ELR (cell line): ENCODE results near the gene RNPEPL1.

ENCODE experiments used
- DNase-seq: peaks from one replicate; pipeline ENCODE4 v3.0.0-alpha.2; 2015; ENCODE audit warnings: low read depth

RNPEPL1 gene

GRCh38 chr2:240565333-240566202 is 2.7 kb upstream of the RNPEPL1 start:
- peak; percentile 85 for DNase-seq

DNA sequence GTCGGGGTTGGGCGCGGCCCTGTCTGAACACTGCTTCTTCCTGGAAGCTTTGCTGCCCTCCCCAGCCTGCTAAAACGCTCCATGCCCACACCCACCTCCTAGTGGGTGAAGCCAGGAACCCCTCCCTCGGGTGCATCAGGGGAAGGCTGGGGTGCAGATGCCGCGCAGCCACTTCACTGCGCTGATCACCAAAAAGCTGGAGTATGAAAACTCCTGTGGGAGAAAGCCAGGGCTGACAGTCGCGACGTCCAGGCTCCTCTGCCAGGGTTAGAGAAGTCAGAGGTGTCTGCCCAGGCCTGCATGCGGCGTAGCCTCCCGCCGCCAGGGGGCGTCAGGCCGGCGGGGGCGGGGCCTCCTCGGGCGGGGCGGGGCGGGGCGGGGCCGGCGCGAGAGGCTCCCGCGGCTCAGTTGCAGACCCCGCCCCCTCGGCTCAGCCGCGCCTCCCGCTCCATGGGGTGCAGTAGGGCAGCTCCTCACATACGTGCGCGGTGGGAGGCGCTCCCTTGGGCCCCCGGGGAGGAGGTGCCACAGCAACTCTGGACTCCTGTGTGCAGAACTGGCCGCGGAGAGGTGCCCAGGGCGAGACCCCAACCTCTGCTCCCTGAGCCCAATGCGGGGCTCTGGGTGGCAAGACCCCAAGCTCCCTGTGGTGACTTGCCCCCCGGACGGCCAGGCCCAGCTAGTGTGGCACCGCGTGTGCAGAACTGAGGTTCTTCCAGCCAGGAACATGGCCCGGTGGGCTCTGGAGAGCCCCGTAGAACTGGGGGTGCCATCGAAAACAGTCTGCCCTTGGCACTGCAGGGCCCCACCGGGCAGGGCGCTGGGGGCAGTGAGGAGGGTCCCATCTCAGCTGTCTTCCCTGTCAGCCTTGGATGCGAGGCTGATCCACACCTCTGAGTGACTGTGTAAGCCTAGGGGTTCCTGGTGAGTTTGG is 1.8 kb upstream of the RNPEPL1 start:
- peak; percentile 90 for DNase-seq

GRCh38 chr2:240567137-240567871 is 980 bp upstream of the RNPEPL1 start:
- peak; percentile 44 for DNase-seq

GRCh38 chr2:240568678-240569522 is 616 bp downstream of the RNPEPL1 start:
- peak; percentile 64 for DNase-seq

DNA sequence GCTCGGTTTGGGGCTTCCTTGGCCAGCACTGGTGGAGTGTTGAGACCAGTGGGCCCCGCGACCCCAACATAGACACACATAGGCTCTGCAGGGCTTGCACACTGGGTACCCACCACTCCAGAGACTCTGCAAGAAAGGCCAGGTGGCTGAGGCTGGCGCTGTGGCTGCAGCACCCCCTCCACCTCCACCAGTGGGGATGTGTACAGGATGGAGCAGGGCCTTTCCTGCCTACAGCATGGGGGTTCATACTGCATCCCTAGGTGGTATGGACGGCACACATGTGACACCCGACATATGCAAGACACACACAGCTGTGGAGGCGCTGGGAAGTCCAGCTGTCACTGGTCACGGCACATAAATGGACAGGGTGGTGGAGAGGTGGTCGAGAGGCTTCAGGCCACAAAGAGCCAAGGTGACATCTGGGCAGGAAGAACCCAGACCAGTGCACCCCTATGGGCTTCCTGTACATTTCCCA is 1.3 kb downstream of the RNPEPL1 start:
- DNase-seq = no peak

DNA sequence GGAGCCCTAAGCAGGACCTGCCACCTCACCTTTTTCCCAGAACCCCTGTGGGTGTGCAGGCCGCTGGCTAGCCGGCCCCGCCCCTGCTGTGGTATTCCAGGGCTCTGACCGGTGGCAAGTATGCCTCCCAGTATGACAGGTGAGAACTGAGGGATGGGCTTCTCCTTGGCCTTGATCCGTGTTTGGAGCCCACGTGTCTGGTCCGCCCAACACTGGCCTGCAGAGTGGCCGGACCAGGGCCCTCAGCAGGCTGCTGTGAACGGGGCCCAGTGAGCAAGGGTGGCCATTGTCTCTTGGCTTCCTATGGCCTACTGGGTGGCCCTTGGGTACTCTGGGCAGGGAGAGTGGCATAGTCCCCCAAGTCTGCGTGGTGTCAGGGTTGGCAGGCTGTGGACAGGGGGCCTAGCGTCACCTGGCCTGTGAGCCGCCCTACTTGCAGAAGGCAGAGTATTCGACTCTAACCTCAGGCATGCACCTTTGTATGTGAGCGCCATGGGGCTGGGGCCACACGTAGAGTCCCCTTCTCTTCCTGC is 1.8 kb downstream of the RNPEPL1 start:
- no peak for DNase-seq

GRCh38 chr2:240570531-240571313 is 2.4 kb downstream of the RNPEPL1 start:
- DNase-seq = no peak

DNA sequence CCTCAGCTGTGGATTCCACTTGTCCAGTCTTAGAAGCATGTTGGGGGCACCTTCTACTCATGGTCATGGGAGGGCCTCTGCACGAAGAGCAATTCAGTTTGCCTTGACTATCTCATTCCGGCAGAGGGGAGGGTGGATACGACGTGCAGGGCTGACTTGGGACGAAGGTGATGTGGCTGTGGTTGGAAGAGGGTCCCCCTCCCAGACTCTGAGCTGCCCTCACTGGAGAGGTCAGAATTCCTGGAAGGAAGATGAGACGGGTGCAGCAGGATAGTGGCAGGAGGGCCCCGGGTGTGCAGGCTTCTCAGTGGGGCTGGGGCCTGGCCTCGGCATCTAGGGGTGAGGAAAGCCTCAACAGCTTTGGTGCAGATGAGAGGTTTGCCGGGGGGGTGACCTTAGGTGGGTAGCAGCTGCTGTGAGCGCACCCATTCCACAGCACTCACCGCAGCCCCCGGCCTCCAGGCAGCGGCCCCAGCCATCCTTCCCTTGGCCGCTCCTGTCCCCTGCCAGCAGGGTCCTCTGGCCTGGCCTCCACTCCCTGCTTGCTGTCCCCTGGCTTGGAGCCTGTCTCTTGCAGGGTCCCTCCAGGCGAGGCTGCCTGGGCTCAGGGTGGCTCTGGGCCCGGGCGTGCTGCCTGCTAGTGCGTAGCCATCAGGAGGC is 3.2 kb downstream of the RNPEPL1 start:
- no peak for DNase-seq

GRCh38 chr2:240572141-240573031 is 4.1 kb downstream of the RNPEPL1 start:
- no peak for DNase-seq

DNA sequence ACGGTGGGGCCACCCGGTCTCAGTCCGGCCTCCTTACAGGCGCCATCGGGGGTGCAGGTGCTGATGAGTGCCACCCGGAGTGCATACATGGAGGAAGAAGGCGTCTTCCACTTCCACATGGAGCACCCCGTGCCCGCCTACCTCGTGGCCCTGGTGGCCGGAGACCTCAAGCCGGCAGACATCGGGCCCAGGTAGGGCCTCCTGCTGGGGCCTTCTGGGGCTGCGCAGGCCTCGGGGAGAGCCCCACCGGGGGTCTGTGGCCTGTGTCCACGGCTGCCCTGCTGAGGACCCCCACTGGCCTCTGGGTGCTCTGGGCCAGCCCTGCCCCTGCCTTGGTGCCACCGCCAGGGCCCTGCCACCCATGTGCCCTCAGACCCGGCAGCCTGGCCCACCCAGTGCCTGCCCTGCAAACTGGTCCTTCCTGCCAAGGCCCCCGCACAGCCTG is 4.8 kb downstream of the RNPEPL1 start:
- no peak for DNase-seq

GRCh38 chr2:240573516-240574385 is 5.5 kb downstream of the RNPEPL1 start:
- no peak for DNase-seq

DNA sequence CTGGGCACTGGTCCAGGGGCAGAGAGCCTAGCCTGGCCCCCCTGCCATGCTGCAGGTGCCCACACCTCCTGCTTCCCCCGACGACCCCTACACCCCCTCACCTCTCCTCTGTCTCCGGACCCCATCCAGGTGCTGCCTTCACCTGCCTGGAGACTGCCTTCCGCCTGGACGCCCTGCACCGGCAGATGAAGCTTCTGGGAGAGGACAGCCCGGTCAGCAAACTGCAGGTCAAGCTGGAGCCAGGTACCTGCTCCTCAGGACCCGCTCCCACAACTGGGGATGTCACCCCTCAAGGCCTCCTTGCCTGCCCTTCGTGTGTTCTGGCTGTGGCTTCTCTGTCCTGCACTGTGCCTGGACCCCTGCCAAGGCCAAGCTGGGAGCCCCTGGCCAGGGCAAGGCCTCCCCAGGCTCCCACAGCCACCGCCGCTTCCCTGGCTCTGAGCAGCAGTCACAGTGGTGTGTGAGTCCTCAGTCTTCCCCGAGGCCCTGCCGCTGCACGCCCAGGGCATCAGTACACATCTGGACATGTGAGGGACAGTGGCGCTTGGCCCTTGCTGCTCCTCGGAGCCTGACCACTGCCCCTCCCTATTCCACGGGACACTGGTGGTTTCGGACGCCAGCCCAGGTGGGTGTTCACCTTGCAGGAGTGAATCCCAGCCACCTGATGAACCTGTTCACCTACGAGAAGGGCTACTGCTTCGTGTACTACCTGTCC is 6.3 kb downstream of the RNPEPL1 start:
- no peak for DNase-seq

DNA sequence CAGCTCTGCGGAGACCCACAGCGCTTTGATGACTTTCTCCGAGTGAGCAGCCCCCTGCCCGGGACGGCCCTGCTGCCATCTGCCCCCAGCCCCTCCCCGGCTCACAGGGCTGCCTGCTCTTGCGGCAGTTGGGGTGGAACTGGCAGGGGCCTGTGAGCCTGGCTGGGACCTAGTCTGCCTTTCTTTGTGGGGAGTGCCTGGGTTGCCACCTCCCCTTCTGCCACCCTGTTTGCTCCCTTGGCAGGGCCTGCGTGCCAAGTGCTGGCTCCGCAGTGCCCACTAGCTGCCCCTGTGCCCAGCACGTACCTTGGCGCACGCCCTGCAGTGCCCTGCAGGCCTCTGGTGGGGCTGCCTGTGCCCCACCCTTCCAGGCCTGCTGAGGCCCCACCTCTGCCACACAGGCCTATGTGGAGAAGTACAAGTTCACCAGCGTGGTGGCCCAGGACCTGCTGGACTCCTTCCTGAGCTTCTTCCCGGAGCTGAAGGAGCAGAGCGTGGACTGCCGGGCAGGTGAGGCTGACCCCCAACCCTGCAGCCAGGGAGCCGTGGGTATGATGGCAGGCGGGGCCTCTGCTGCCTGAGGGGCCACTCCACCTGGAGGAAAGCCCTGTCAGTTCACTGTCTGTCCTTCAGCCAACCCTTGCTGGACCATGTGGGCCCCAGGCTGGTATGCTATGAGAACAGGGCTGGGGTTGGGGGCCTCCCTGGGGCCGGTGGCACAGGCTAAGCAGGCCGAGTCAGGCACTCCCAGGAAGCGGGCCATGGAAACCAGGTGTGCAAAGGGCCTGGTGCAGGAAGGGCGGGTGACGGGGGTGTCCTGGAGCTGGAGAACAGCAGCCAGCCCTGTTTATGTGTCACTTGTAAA is 7.0 kb downstream of the RNPEPL1 start:
- DNase-seq = no peak

GRCh38 chr2:240576036-240576435 is 7.8 kb downstream of the RNPEPL1 start:
- DNase-seq = no peak

- DNase-seq = no peak
These were observed 8.3 kb downstream of the RNPEPL1 start for GRCh38 chr2:240576436-240577205.
